Measurements from ENCODE around the gene MBD6.
"Not testable (repeated sequence)": the region's sequence is repeated elsewhere in the genome, so short reads cannot be mapped to it uniquely, and the experiment has no call there.

The MBD6 gene

GRCh38 chr12:57554897-57555296, 32.3 kb downstream of the MBD6 start:
- DNase-seq (ENCODE audit: low read depth), result no peak
- in situ Hi-C loops (cut with HindIII; ENCODE audit: low sequenced_read_pairs), result no loop called here
- TF ChIP-seq, protein P1, sequence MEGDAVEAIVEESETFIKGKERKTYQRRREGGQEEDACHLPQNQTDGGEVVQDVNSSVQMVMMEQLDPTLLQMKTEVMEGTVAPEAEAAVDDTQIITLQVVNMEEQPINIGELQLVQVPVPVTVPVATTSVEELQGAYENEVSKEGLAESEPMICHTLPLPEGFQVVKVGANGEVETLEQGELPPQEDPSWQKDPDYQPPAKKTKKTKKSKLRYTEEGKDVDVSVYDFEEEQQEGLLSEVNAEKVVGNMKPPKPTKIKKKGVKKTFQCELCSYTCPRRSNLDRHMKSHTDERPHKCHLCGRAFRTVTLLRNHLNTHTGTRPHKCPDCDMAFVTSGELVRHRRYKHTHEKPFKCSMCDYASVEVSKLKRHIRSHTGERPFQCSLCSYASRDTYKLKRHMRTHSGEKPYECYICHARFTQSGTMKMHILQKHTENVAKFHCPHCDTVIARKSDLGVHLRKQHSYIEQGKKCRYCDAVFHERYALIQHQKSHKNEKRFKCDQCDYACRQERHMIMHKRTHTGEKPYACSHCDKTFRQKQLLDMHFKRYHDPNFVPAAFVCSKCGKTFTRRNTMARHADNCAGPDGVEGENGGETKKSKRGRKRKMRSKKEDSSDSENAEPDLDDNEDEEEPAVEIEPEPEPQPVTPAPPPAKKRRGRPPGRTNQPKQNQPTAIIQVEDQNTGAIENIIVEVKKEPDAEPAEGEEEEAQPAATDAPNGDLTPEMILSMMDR (IDR thresholded peaks at IDR 0.05; ENCODE audit: low read depth, low read length, missing control alignments), result no peak
- H3K4me3 ChIP-seq (ENCODE audit: low read depth, low read length), result no peak overlapping the region

DNA sequence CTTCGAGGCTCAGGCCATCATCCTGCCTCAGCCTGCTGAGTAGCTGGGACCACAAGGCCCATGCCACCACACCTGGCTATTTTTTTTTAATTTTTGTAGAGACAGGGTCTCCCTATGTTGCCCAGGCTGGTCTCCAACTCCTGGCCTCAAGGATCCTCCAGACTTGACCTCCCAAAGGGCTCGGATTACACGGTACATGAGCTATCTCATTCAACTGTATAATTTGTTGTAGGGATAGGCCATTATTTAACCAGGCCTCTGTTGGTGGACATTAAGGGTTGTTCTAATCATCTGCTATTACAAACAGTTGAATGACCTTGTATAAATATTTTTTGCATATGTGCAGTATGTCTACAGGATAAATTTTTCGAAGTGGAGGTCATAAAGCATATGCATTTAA, 36.2 kb downstream of the MBD6 start:
- in situ Hi-C loops (cut with HindIII; ENCODE audit: low sequenced_read_pairs), result no loop called here
- H3K4me3 ChIP-seq (ENCODE audit: low read depth, low read length), result no peak overlapping the region
- TF ChIP-seq, protein P1 (IDR thresholded peaks at IDR 0.05; ENCODE audit: low read depth, low read length, missing control alignments), result no peak
- no peak for DNase-seq (ENCODE audit: low read depth)

- in situ Hi-C loops (cut with HindIII; ENCODE audit: low sequenced_read_pairs), result no loop called here
- H3K4me3 ChIP-seq (ENCODE audit: low read depth, low read length), result no peak overlapping the region
- TF ChIP-seq, protein P1 (IDR thresholded peaks at IDR 0.05; ENCODE audit: low read depth, low read length, missing control alignments), result no peak
- no peak for DNase-seq (ENCODE audit: low read depth)
Measured at GRCh38 chr12:57560516-57560915, 37.9 kb downstream of the MBD6 start.

DNA sequence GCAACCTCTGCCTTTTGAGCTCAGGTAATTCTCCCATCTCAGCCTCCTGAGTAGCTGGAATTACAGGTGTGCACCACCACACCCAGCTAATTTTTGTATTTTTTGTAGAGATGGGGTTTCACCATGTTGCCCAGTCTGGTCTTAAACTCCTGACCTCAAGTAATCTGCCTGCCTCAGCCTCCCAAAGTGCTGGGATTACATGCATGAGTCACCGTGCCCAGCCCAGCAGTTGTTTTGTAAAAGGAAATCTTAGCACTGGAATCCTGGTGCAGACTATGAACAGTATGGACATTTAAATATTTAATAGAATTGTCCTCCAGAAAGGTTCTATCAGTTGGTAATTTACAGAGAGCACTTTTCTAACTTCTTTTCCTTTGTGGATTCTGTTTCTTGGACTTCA, 38.5 kb downstream of the MBD6 start:
- H3K4me3 ChIP-seq (ENCODE audit: low read depth, low read length); DNase-seq (ENCODE audit: low read depth); in situ Hi-C loops (cut with HindIII; ENCODE audit: low sequenced_read_pairs): not testable (repeated sequence)

GRCh38 chr12:57563358-57563757, 40.7 kb downstream of the MBD6 start:
- TF ChIP-seq, protein P1 (IDR thresholded peaks at IDR 0.05; ENCODE audit: low read depth, low read length, missing control alignments), result no peak
- in situ Hi-C loops (cut with HindIII; ENCODE audit: low sequenced_read_pairs), result no loop called here

DNA sequence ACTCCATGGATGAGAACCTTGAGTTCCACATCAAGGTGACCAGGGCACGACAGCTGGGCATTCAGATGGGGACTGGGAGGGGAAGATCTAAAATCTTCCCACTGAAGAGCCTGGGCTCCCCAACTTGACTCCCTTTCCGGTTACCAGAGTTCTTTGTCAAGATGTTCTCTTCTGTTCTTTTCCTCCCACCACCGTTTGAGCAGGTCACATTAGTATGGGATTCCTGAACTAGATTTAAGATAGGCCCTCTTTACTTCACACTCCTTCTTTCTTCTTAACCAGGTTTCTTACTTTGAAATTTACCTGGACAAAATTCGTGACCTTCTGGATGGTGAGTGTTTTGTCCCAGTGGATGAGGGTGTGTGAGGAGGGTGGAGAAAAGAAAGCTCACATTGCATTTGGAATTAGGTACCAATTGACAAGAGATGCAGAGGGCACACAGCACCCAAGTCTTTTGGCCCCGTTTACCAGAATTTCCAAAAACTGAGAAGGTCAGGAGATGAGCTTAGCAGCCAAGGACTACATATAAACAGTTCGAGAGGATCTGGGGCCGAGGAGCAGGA, 41.6 kb downstream of the MBD6 start:
- in situ Hi-C loops (cut with HindIII; ENCODE audit: low sequenced_read_pairs), result no loop called here
- TF ChIP-seq, protein P1 (IDR thresholded peaks at IDR 0.05; ENCODE audit: low read depth, low read length, missing control alignments), result no peak
- no peak overlapping the region for H3K4me3 ChIP-seq (ENCODE audit: low read depth, low read length)
- DNase-seq (ENCODE audit: low read depth), result no peak

More at GRCh38 chr12:57563358-57563757, 40.7 kb downstream of the MBD6 start:
- no peak overlapping the region for H3K4me3 ChIP-seq (ENCODE audit: low read depth, low read length)
- no peak for DNase-seq (ENCODE audit: low read depth)

GRCh38 chr12:57568838-57569237, 46.2 kb downstream of the MBD6 start:
- DNase-seq (ENCODE audit: low read depth), result no peak
- in situ Hi-C loops (cut with HindIII; ENCODE audit: low sequenced_read_pairs), result no loop called here
- TF ChIP-seq, protein P1 (IDR thresholded peaks at IDR 0.05; ENCODE audit: low read depth, low read length, missing control alignments), result no peak
- no peak overlapping the region for H3K4me3 ChIP-seq (ENCODE audit: low read depth, low read length)

All from astrocyte of the cerebellum (primary cell).